GM18508 (cell line): ENCODE data around the gene MAML3.

Source experiments
- ATAC-seq: cut with Tn5 transposase; IDR thresholded peaks from one replicate; pipeline ENCODE4 v1.9.1; 2021; ENCODE audit warnings: moderate number of reproducible peaks; ENCODE audit not compliant: insufficient read depth, unreplicated experiment

The MAML3 gene

DNA sequence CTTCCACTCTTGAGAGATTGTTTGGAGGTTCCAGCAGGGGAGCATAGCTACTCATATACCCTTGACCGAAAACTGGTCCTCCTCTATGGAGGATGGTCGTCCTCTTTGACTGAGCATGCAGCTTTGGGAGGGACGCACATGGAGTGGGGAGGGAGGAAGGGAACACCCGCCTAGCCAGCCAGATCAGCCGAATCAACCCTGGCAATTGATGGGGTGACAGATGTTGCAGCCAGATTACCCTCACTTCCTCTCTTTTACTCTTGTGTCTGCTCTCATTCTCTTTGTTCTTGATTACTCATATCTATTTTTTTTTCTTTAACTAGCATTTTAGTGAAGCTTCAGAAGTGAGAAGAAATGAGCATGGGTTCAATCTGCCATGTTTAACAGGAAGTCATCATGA, 468.8 kb downstream of the MAML3 start:
- no peak for ATAC-seq

- no peak for ATAC-seq
These were observed 469.6 kb downstream of the MAML3 start for GRCh38 chr4:139684351-139684750.

DNA sequence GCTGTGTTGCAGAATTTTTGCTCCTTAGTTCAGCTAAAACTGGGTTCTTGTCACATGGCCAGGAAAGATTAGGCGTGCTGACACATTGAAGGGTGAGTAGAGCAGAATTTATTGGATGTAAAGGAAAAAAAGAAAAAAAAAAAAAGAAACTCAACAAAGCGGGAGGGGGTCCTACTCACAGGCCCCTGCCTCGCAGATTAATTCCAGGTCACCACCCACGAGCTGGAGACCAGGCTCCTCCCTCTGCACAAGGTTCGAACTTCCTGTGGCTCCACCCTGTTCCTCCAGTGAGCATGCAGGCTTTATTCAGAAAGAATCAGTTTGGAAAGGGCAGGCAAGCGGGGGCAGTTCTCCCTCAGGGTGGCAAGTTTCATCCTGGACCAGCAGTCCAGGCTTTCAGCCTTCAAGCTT, 471.2 kb downstream of the MAML3 start:
- no peak for ATAC-seq

- ATAC-seq: no peak
These were observed 471.7 kb downstream of the MAML3 start for GRCh38 chr4:139682309-139682708.

GRCh38 chr4:139676913-139677585, 476.9 kb downstream of the MAML3 start:
- no peak for ATAC-seq

- ATAC-seq: no peak
These were observed 477.6 kb downstream of the MAML3 start for GRCh38 chr4:139676365-139676764.

DNA sequence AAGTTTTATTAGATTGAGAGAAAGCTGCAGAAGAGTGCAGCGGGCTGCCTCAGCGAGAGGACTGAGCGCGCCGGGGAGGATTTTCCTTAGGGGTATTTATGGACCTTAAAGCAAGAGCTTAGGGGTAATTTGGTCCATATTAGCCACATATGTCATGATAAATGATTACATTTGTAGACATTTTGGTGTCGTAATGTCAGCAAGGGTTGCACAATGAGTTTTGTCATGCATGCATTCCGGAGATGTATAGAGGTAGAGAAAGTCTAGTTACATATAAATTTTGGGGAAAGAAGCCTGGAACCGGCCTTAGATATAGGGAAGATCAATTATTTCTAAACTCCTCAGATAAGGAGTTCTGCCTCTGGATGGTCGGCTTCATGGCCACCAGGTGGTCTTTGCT, 478.3 kb downstream of the MAML3 start:
- ATAC-seq: no peak

DNA sequence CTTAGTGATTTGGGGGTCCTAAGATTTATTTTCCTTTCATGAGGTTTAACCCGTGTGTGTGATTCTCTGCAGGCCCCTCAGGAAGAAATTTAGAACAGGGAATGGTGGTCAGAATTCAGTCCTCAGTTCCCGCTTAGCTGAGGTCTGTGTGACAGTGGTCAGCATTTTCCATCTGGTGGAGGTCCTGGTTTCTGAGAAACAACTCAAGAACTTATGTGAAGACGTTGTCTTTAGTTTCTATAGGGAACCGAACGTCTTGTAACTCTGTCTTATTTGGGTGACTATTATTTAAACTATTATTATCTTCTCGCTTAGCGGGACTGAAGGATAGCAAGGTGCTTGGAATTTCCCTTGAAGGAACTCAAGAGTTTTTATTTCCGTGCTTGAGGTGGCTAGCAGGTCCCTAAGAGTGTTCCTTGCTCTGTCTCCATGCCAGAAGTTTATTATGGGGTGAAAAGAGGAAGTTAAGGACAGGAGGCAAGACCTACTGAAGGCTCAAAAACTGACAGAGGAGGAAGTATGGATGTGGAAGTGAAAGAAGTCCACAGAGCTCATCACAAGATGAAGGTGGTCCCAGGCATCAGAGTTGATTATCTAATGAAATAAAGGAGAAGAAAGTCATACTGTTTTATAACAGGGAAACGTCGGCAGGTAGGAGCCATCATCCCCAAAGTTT, 479.0 kb downstream of the MAML3 start:
- ATAC-seq: no peak

- no peak for ATAC-seq
These were observed 481.3 kb downstream of the MAML3 start for GRCh38 chr4:139672732-139673131.

- no peak for ATAC-seq
These were observed 481.8 kb downstream of the MAML3 start for GRCh38 chr4:139672215-139672614.

DNA sequence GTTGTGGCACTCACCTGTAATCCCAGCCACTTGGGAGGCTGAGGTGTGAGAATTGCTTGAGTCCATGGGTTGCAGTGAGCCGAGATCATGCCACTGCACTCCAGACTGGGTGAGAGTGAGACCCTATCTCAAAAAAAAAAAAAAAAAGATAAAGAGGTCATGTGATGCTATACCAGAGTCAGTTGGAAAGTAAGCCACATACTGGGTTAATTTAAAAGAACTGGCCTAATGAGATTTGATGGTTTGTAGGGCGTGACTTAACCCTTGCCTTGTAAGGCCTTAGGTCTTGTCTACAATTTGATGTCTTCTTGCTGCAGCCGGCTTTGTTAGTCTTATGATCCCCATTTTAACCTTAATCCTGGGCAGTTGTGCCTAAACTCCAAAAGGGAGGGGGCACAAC, 483.2 kb downstream of the MAML3 start:
- no peak for ATAC-seq

DNA sequence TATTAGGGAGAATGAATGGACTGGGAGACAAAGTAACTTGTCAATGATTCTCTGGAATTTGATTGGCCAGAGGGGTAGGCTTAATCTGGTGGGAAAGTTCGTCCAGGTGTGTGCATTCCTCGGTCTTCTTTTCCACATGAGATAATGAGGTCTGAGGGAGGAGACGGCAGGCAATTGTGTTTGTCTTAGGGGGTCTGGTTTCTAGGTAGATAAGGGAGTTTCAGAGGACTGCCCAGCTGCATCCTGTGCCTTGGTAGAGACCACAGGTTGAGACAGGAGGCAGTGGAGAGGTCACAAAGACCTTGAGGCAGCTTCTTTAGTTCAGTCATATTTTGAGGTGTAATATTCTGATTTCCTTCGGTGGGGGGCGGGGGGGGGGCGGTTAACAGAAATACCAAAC, 484.1 kb downstream of the MAML3 start:
- ATAC-seq: no peak

- ATAC-seq: no peak
These were observed 484.6 kb downstream of the MAML3 start for GRCh38 chr4:139669335-139669734.

DNA sequence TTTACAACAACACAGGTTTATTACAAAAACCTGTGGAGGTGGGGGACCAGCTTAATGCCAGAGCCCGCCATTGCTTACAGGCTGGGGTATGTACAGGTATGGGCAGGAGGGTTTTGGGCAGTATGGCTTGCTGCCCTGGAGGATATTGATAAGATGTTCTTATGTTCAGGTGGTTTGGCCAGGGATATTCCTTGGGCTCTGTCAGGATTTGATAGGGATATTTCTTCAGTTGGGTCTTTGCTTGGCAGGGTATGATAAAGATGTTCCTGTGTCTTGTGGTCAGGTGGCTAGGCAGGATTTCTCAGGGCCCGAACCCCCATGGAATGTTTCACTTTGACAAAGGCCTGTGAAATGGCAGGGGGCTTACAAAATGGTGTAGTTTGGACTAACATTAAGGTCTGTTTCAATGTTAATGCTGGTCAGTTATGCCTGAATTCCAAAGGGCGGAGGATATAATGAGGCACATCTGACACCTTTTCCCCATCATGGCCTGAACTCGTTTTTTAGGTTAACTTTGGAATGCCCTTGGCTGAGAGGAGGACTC, 485.3 kb downstream of the MAML3 start:
- no peak for ATAC-seq

DNA sequence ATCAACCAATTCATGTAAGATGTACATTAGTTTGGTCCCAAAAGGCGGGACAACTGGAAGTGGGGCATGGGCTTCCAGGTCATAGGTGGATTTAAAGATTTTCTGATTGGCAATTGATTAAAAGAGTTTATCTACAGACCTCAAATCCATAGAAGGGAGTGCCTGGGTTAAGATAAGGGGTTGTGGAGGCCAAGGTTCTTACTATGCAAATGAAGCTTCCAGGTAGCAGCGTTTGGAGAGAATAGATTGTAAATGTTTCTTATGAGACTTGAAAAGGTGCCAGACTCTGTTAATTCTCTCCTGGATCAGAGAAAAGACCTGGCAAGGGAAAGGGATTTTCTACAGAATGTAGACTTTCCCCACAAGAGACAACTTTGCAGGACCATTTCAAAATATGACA, 485.9 kb downstream of the MAML3 start:
- no peak for ATAC-seq
